ENCODE data around the gene POLR2C.

The POLR2C gene

DNA sequence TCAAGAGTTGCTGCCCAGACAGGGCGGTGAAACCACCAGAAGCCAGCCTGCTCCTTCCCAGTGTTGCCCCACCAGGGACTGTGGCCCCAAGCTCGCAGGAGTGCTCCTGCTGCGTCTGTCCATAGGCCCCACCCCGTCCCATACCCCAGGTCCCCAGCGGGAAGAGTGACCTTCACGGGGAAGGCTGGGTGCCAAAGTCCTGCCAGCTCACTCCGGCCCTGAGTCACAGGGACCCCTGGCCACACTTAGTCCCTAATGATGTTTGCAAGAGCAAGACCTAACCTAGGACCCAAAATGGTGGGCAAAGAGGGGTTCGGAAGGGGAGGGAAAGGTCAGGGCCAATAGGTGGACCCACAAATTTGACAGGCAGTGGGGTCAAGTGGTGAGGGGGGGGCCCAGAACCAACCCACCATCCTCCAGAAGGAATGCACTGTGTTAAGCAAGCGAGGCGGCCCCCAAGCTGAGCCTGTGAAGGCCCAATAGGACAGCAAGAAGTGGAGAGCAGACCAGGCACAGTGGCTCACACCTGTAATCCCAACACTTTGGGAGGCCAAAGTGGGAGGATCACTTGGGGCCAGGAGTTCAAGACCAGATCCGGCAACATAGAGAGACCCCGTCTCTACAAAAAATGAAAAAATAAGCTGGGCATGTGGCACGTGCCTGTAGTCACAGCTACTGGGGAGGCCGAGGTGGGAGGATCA lies 20.5 kb downstream of the POLR2C start:
- TF ChIP-seq EGR1 (IDR thresholded peaks at IDR 0.05) = no peak
- no peak for TF ChIP-seq EP300 (IDR thresholded peaks at IDR 0.05; ENCODE audit: borderline replicate concordance)
- no peak for TF ChIP-seq TAF1 (IDR thresholded peaks at IDR 0.05; ENCODE audit: low read depth)
- TF ChIP-seq TEAD4 (IDR thresholded peaks at IDR 0.05) = no peak
- no peak for TF ChIP-seq CREB1 (IDR thresholded peaks at IDR 0.05; ENCODE audit: low read depth)
- no peak for TF ChIP-seq REST (IDR thresholded peaks at IDR 0.05; ENCODE audit: low read depth)
- TF ChIP-seq, protein P1, sequence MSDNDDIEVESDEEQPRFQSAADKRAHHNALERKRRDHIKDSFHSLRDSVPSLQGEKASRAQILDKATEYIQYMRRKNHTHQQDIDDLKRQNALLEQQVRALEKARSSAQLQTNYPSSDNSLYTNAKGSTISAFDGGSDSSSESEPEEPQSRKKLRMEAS (IDR thresholded peaks at IDR 0.05) = no peak
- TF ChIP-seq, protein P2, sequence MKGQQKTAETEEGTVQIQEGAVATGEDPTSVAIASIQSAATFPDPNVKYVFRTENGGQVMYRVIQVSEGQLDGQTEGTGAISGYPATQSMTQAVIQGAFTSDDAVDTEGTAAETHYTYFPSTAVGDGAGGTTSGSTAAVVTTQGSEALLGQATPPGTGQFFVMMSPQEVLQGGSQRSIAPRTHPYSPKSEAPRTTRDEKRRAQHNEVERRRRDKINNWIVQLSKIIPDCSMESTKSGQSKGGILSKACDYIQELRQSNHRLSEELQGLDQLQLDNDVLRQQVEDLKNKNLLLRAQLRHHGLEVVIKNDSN (IDR thresholded peaks at IDR 0.05) = no peak
- TF ChIP-seq YY1 (IDR thresholded peaks at IDR 0.05; ENCODE audit: low read depth) = no peak
- TF ChIP-seq RAD21 (IDR thresholded peaks at IDR 0.05; ENCODE audit: low read depth) = no peak

DNA sequence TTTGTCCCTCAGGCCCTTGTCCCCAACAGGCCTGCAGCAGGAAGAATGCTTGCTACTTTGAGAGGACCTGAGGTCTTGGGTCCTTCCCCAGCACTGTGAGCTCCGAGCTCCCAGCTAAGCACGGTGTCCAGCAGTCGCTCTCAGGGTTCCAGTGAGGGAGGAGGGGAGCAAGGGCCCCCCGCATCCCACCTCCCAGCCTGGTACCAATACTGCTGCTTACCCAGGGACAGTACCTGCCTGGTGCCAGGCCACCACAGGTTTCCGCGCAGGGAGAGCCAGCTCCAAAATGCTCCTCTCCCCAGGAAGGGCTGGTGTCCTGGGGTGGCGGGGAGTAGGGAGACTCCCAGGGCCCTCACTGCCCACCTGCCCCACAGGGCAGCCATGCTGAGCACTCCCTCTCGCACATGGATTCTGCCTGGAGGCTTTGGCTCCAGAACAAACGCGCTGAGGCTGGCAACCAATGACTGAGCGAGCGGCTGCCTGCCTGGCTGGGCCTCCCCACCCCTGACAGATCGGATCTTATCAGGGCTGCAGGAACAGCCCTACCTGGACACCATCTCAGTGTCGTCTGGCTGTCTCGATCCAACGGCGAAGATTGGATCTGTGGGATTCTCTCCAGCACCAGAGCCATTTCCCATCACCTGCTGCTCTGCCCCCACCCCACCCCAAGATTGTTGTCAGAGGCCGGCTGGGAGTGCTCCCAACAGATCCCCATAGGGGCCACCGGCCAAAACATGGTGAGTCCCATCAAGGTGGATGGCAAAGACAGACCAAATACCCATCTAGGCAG lies 21.4 kb downstream of the POLR2C start:
- TF ChIP-seq, protein P2 (IDR thresholded peaks at IDR 0.05) = no peak
- TF ChIP-seq TAF1 (IDR thresholded peaks at IDR 0.05; ENCODE audit: low read depth) (no peak), CEBPB (IDR thresholded peaks at IDR 0.05) (no peak)

- no peak for TF ChIP-seq CEBPB (IDR thresholded peaks at IDR 0.05)
- no peak for TF ChIP-seq TAF1 (IDR thresholded peaks at IDR 0.05; ENCODE audit: low read depth)
- TF ChIP-seq CREB1 (IDR thresholded peaks at IDR 0.05; ENCODE audit: low read depth) = no peak
- no peak for TF ChIP-seq NFIC (IDR thresholded peaks at IDR 0.05)
- TF ChIP-seq YY1 (IDR thresholded peaks at IDR 0.05; ENCODE audit: low read depth) = no peak
- no peak for TF ChIP-seq EP300 (IDR thresholded peaks at IDR 0.05; ENCODE audit: borderline replicate concordance)
- no peak for TF ChIP-seq FOXM1 (IDR thresholded peaks at IDR 0.05; ENCODE audit: borderline replicate concordance, low read depth)
- TF ChIP-seq EGR1 (IDR thresholded peaks at IDR 0.05) = no peak
- TF ChIP-seq TEAD4 (IDR thresholded peaks at IDR 0.05) = no peak
- TF ChIP-seq, protein P2 (IDR thresholded peaks at IDR 0.05) = no peak
- TF ChIP-seq RAD21 (IDR thresholded peaks at IDR 0.05; ENCODE audit: low read depth) = no peak
- TF ChIP-seq, protein P1 (IDR thresholded peaks at IDR 0.05) = no peak
- no peak for TF ChIP-seq TCF12 (IDR thresholded peaks at IDR 0.05; ENCODE audit: low read depth)
- TF ChIP-seq REST (IDR thresholded peaks at IDR 0.05; ENCODE audit: low read depth) = no peak
- no peak for TF ChIP-seq ZBTB7A (IDR thresholded peaks at IDR 0.05; ENCODE audit: low read depth)
These were observed 22.1 kb downstream of the POLR2C start for GRCh38 chr16:57484515-57485005.

DNA sequence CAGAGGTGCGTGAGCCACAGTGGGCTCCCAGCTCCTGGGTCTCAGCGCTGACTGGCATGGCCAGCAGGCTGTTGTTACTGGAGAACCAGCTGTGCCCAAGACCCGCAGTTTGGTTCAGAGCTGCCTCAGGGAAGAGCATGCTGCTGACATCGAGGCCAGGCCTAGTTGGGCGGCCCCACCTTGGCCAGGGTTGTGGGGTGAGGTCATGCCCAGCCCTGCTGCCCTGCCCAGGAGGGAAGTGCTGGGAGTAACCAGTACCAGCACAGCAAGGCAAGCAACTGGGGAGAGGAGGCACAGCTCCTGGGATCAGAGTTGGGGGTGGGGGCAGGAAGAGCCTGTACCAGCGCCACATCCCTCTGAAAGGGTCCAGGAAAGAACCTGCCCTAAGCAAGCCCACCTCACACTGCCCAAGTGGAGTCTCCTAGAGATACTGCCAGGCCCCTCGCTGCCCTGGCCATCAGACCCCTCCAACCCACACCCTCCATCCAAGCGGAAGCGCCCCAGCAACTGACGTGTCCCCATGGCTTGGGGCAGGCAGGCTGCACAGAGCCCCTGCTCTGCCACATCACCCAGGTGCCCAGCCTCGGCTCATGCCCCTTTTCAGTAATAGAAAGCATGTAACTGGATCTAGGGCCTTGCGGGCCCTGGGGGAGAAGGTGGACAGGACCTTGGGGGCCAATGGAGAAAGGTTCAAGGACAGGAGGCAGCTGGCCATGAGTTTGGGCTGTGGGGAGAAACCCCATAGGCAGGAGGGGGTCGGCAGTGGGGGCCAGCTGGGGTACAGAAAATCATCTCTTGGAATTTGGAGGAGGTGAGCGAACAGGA lies 22.8 kb downstream of the POLR2C start:
- TF ChIP-seq TAF1 (IDR thresholded peaks at IDR 0.05; ENCODE audit: low read depth) = 0 out of 2 replicates have a peak, but pooled peaks have one; percentile 15
- TF ChIP-seq YY1 (IDR thresholded peaks at IDR 0.05; ENCODE audit: low read depth) = no peak

All from Ishikawa (cell line).